Measurements from ENCODE around the gene GRIN1. TPM values are rescaled to one million over a fixed set of nuclear protein-coding genes. Genes with fewer than 3 reads are reported as not detected.

The GRIN1 gene
- total and polyA plus RNA-seq, 2 of the 13 experiments (the other 11 are each of a cell fraction or from before 2014, with no cell fraction given): 0.13 TPM; not detected in 1

GRCh38 chr9:137129456-137130175, 9.3 kb upstream of the GRIN1 start (continued):
- TF ChIP-seq MAFK (conservative IDR thresholded peaks at IDR 0.05 in 1 of 2, IDR thresholded peaks at IDR 0.05 in 1 of 2; ENCODE audit: low read length in 2 of 2) (no peak), ZBTB10 (CRISPR knock-in tag; IDR thresholded peaks at IDR 0.05; ENCODE audit: borderline replicate concordance) (no peak), ZBTB20 (CRISPR knock-in tag; IDR thresholded peaks at IDR 0.05; ENCODE audit: borderline replicate concordance, low read depth) (peak; percentile 56; the same call in 1 of the 2 replicates), ZUFSP (CRISPR knock-in tag; IDR thresholded peaks at IDR 0.05; ENCODE audit: borderline replicate concordance) (no peak), ZKSCAN5 (CRISPR knock-in tag; IDR thresholded peaks at IDR 0.05) (peak; percentile 32; the same call in 1 of the 2 replicates), ZBTB49 (CRISPR knock-in tag; IDR thresholded peaks at IDR 0.05; ENCODE audit: borderline replicate concordance) (no peak), AGO1 (IDR thresholded peaks at IDR 0.05; ENCODE audit: low read depth, low read length, poor library complexity, severe bottlenecking) (peak; percentile 88), CHCHD3 (CRISPR knock-in tag; IDR thresholded peaks at IDR 0.05) (0 out of 2 replicates have a peak, but pooled peaks have one; percentile 47), ZBTB40 (IDR thresholded peaks at IDR 0.05) (no peak), ZBTB40 (CRISPR knock-in tag; IDR thresholded peaks at IDR 0.05) (peak; percentile 36; the same call in 1 of the 2 replicates), HOXA3 (CRISPR knock-in tag; IDR thresholded peaks at IDR 0.05) (peak; percentile 90)

Measured in HepG2 (cell line).